GM23338 (cell line): Measurements from ENCODE around the gene TARS2. TPM values are rescaled to one million over a fixed set of nuclear protein-coding genes. Genes with fewer than 3 reads are reported as not detected.

ENCODE experiments used
- ATAC-seq: fragments of 200-7000 bp; cut with Tn5 transposase; 3 replicates; pipeline ENCODE4 v1.9.1; 2020
- DNase-seq: peaks from one replicate; pipeline ENCODE4 v3.0.0-alpha.2; 2015; ENCODE audit warnings: low spot score
- H2AFZ ChIP-seq: fragments of 200-600 bp; sonication (generic); 2 replicates; pipeline ENCODE4 v1.8.0; 2016; ENCODE audit warnings: antibody characterized with exemption, mild to moderate bottlenecking, moderate library complexity
- H3F3A ChIP-seq: fragments of 200-600 bp; sonication (generic); replicated peaks from 2 replicates; pipeline ENCODE4 v1.8.0; 2017; ENCODE audit warnings: antibody characterized with exemption, mixed run types, low read depth
- H3K27ac ChIP-seq: fragments of 200-600 bp; sonication (generic); 2 replicates; pipeline ENCODE4 v1.6.1; 2016; ENCODE audit warnings: low read depth
- H3K27me3 ChIP-seq: fragments of 200-600 bp; sonication (generic); 2 replicates; pipeline ENCODE4 v1.8.0; 2016; ENCODE audit warnings: mild to moderate bottlenecking, mixed run types, moderate library complexity; ENCODE audit not compliant: insufficient read depth
- H3K36me3 ChIP-seq: fragments of 200-600 bp; sonication (generic); 2 replicates; pipeline ENCODE4 v1.8.0; 2016; ENCODE audit warnings: mild to moderate bottlenecking; ENCODE audit not compliant: insufficient read depth
- H3K4me1 ChIP-seq: fragments of 200-600 bp; sonication (generic); 2 replicates; pipeline ENCODE4 v1.8.0; 2016; ENCODE audit warnings: mild to moderate bottlenecking, moderate library complexity; ENCODE audit not compliant: insufficient read depth
- H3K4me2 ChIP-seq: fragments of 200-600 bp; sonication (generic); 2 replicates; pipeline ENCODE4 v1.7.1; 2017; ENCODE audit warnings: mixed run types
- H3K4me3 ChIP-seq: fragments of 200-600 bp; sonication (generic); 2 replicates; pipeline ENCODE4 v1.6.1; 2016; ENCODE audit warnings: mixed run types
- H3K79me2 ChIP-seq: fragments of 200-600 bp; sonication (generic); replicated peaks from 2 replicates; pipeline ENCODE4 v1.8.0; 2017; ENCODE audit warnings: mild to moderate bottlenecking; ENCODE audit not compliant: insufficient read depth
- H3K9me2 ChIP-seq: fragments of 200-600 bp; sonication (generic); 2 replicates; pipeline ENCODE4 v1.8.0; 2017; ENCODE audit not compliant: insufficient read depth
- H4K20me1 ChIP-seq: fragments of 200-600 bp; sonication (generic); replicated peaks from 2 replicates; pipeline ENCODE4 v1.8.0; 2017; ENCODE audit warnings: mild to moderate bottlenecking; ENCODE audit not compliant: insufficient read depth
- H3K27ac Mint-ChIP-seq: 2 replicates; pipeline ENCODE4 v1.8.0; 2020; ENCODE audit warnings: inconsistent platforms, mild to moderate bottlenecking, moderate library complexity, mixed read lengths
- H3K27me3 Mint-ChIP-seq: 3 replicates; pipeline ENCODE4 v1.8.0; 2022; ENCODE audit warnings: low read depth, mild to moderate bottlenecking, moderate library complexity, mixed read lengths, inconsistent platforms; ENCODE audit not compliant: insufficient read depth, poor library complexity
- H3K36me3 Mint-ChIP-seq: 3 replicates; pipeline ENCODE4 v1.8.0; 2021; ENCODE audit warnings: low read depth, mild to moderate bottlenecking, inconsistent platforms, moderate library complexity, mixed read lengths
- H3K4me1 Mint-ChIP-seq: 3 replicates; pipeline ENCODE4 v1.8.0; 2020; ENCODE audit warnings: mild to moderate bottlenecking, inconsistent platforms, mixed read lengths
- H3K4me3 Mint-ChIP-seq: 3 replicates; pipeline ENCODE4 v1.8.0; 2021; ENCODE audit warnings: moderate library complexity, mild to moderate bottlenecking, inconsistent platforms, mixed read lengths
- H3K9me3 Mint-ChIP-seq: 3 replicates; pipeline ENCODE4 v1.8.0; 2020; ENCODE audit warnings: moderate library complexity, mild to moderate bottlenecking, inconsistent platforms, mixed read lengths
- CREB1 ChIP-seq: fragments of 250-450 bp; sonication (Bioruptor Pico); IDR thresholded peaks from 2 replicates; pipeline ENCODE4 v1.5.0; 2020; ENCODE audit warnings: low read depth, mild to moderate bottlenecking, moderate library complexity
- CTCF ChIP-seq, 2 experiments: fragments of 200-600 bp in 1 of 2; sonication (generic) in 1 of 2; conservative IDR thresholded peaks; 2 replicates each; pipeline versions ENCODE4 v1.5.1 to v1.6.1; 2016 to 2017; ENCODE audit warnings: antibody characterized with exemption in 2 of 2, low read depth in 2 of 2, mild to moderate bottlenecking in 2 of 2, moderate library complexity in 1 of 2
- ETS1 ChIP-seq: IDR thresholded peaks from 2 replicates; pipeline ENCODE4 v1.6.1; 2016; ENCODE audit warnings: antibody characterized with exemption
- EZH2 ChIP-seq: fragments of 200-600 bp; sonication (generic); IDR thresholded peaks from one replicate; pipeline ENCODE4 v1.8.0; 2017; ENCODE audit warnings: antibody characterized with exemption, mild to moderate bottlenecking, low read depth; ENCODE audit not compliant: unreplicated experiment
- EZH2phosphoT487 ChIP-seq: fragments of 200-600 bp; sonication (generic); IDR thresholded peaks from one replicate; pipeline ENCODE4 v1.8.1; 2018; ENCODE audit warnings: antibody characterized with exemption; ENCODE audit not compliant: unreplicated experiment
- JUNB ChIP-seq: IDR thresholded peaks from one replicate; pipeline ENCODE4 v1.6.1; 2016; ENCODE audit warnings: antibody characterized with exemption; ENCODE audit not compliant: unreplicated experiment
- NANOG ChIP-seq: IDR thresholded peaks from 2 replicates; pipeline ENCODE4 v1.6.1; 2016; ENCODE audit warnings: antibody characterized with exemption, borderline replicate concordance
- POLR2AphosphoS5 ChIP-seq: IDR thresholded peaks from 2 replicates; pipeline ENCODE4 v1.6.1; 2016; ENCODE audit warnings: antibody characterized with exemption, low read depth
- REST ChIP-seq: IDR thresholded peaks from one replicate; pipeline ENCODE4 v1.6.1; 2018; ENCODE audit warnings: antibody characterized with exemption; ENCODE audit not compliant: unreplicated experiment
- STAT1 ChIP-seq: IDR thresholded peaks from one replicate; pipeline ENCODE4 v1.6.1; 2016; ENCODE audit warnings: antibody characterized with exemption; ENCODE audit not compliant: unreplicated experiment
- ZNF114 ChIP-seq: fragments of 250-450 bp; sonication (Bioruptor Pico); IDR thresholded peaks from 2 replicates; pipeline ENCODE4 v1.5.0; 2020; ENCODE audit warnings: mild to moderate bottlenecking, moderate library complexity
- ZNF331 ChIP-seq: fragments of 250-450 bp; sonication (Bioruptor Pico); IDR thresholded peaks from 2 replicates; pipeline ENCODE4 v1.5.0; 2020; ENCODE audit warnings: low read depth, mild to moderate bottlenecking, moderate library complexity
- ZNF462 ChIP-seq: fragments of 250-450 bp; sonication (Bioruptor Pico); IDR thresholded peaks from 2 replicates; pipeline ENCODE4 v1.5.0; 2020; ENCODE audit warnings: mild to moderate bottlenecking, moderate library complexity
- polyA plus RNA-seq: library from polyadenylated mRNA; unstranded; fragments of >200 nt; fragmentation: Nextera tagmentation; extraction: Ambion mirVana; gene quantifications from 2 replicates; pipeline ENCODE4 v1.2.1, GENCODE V29; 2016
- total RNA-seq: library from RNA; depleted of rRNA; stranded (reverse); fragments of >200 nt; shearing (Covaris generic); gene quantifications from 2 replicates; pipeline ENCODE4 v1.2.3, GENCODE V29; 2014

Gene TARS2
- total and polyA plus RNA-seq, 2 experiments from 2014 or later, result 19.5 to 28.4 TPM

- no peaks in the 10 kb centered on the region for H3K36me3 ChIP-seq
- Mint-ChIP-seq H3K27ac (no peak overlapping the region), H3K4me3 (peak overlapping the region; percentile 78), H3K27me3 (peaks cover 33% of the 10 kb centered on the region), H3K4me1 (peaks cover 24% of the 10 kb centered on the region), H3K9me3 (no peaks in the 10 kb centered on the region), H3K36me3 (no peaks in the 10 kb centered on the region; the same call in 2 of the 3 replicates)
- no peaks in the 10 kb centered on the region for H4K20me1 ChIP-seq
- no peaks in the 10 kb centered on the region for H3K9me2 ChIP-seq
- DNase-seq, result peak; percentile 75
- peaks cover 11% of the 10 kb centered on the region; the same call in 1 of the 2 replicates for H3K4me1 ChIP-seq
- no peak overlapping the region for H3K27ac ChIP-seq
- peaks cover 9% of the 10 kb centered on the region for H3F3A ChIP-seq
- peak overlapping the region; percentile 78 for H2AFZ ChIP-seq
- peaks cover 30% of the 10 kb centered on the region for H3K27me3 ChIP-seq
- H3K4me2 ChIP-seq, result peak overlapping the region; percentile 82
- no peaks in the 10 kb centered on the region for H3K79me2 ChIP-seq
- TF ChIP-seq ZNF462 (CRISPR knock-in tag) (no peak), CREB1 (no peak), ZNF331 (CRISPR knock-in tag) (no peak), ETS1 (no peak), CTCF (conservative IDR thresholded peaks at IDR 0.05; ENCODE audit: low read depth in 2 of 2) (no peak; a peak in 1 of 4 replicates), EZH2 (no peak), JUNB (no peak), EZH2phosphoT487 (no peak), ZNF114 (CRISPR knock-in tag) (no peak), REST (no peak), POLR2AphosphoS5 (no peak), STAT1 (no peak), NANOG (no peak)
- peak; percentile 18 for ATAC-seq
- peak overlapping the region; percentile 83 for H3K4me3 ChIP-seq
Measured at GRCh38 chr1:150549496-150550221, 62.4 kb downstream of the TARS2 start.
